ENCODE results near the gene SRSF8.

GRCh38 chr11:95078526-95078925 lies 11.8 kb downstream of the SRSF8 start:
- TF ChIP-seq, protein P1, sequence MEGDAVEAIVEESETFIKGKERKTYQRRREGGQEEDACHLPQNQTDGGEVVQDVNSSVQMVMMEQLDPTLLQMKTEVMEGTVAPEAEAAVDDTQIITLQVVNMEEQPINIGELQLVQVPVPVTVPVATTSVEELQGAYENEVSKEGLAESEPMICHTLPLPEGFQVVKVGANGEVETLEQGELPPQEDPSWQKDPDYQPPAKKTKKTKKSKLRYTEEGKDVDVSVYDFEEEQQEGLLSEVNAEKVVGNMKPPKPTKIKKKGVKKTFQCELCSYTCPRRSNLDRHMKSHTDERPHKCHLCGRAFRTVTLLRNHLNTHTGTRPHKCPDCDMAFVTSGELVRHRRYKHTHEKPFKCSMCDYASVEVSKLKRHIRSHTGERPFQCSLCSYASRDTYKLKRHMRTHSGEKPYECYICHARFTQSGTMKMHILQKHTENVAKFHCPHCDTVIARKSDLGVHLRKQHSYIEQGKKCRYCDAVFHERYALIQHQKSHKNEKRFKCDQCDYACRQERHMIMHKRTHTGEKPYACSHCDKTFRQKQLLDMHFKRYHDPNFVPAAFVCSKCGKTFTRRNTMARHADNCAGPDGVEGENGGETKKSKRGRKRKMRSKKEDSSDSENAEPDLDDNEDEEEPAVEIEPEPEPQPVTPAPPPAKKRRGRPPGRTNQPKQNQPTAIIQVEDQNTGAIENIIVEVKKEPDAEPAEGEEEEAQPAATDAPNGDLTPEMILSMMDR (IDR thresholded peaks at IDR 0.05) = no peak
- no peak for TF ChIP-seq POLR2A (IDR thresholded peaks at IDR 0.05)

All from body of pancreas (tissue), 4 donors.